ENCODE data around the gene ATP6V1C2.

- no peak for TF ChIP-seq ZBTB7A (tag by site-specific recombination; IDR thresholded peaks at IDR 0.05; ENCODE audit: low read depth)
- no peak for TF ChIP-seq ZNF280D (tag by site-specific recombination; IDR thresholded peaks at IDR 0.05)
- no peak for TF ChIP-seq ZNF645 (tag by site-specific recombination; IDR thresholded peaks at IDR 0.05)
- no peak for TF ChIP-seq ZNF626 (tag by site-specific recombination; IDR thresholded peaks at IDR 0.05)
- no peak for TF ChIP-seq CTCF (tag by site-specific recombination; IDR thresholded peaks at IDR 0.05)
- no peak for TF ChIP-seq PATZ1 (tag by site-specific recombination; IDR thresholded peaks at IDR 0.05)
- no peak for TF ChIP-seq REST (tag by site-specific recombination; IDR thresholded peaks at IDR 0.05)
- no peak for TF ChIP-seq ZNF133 (tag by site-specific recombination; IDR thresholded peaks at IDR 0.05)
- TF ChIP-seq KLF16 (tag by site-specific recombination; IDR thresholded peaks at IDR 0.05), result no peak
- TF ChIP-seq ZSCAN16 (tag by site-specific recombination; IDR thresholded peaks at IDR 0.05), result no peak
- no peak for TF ChIP-seq ZNF354C (tag by site-specific recombination; IDR thresholded peaks at IDR 0.05; ENCODE audit: borderline replicate concordance, low read depth)
- TF ChIP-seq ZNF398 (tag by site-specific recombination; IDR thresholded peaks at IDR 0.05), result no peak
These were observed 19.7 kb downstream of the ATP6V1C2 start for GRCh38 chr2:10741139-10741538.

Measured in HEK293 (cell line).